Activated naive CD4-positive, alpha-beta T cell treated with anti-CD3 and anti-CD28 coated beads, Interleukin-2, amount 10 ng/mL, durations not matched to agents 7 days and 5 days (primary cell): ENCODE results near the gene EVA1A.

Source experiments
- CTCF ChIA-PET: fragments of 350-600 bp; sonication (Branson Sonifier 250); formaldehyde crosslinking; loops from one replicate; lab custom pipeline; 2021; ENCODE audit warnings: antibody characterized with exemption; lab: Charles Lee
- DNase-seq: peaks from one replicate; pipeline ENCODE4 v3.0.0-alpha.2; 2020
- H3K27ac Mint-ChIP-seq: one replicate; pipeline ENCODE4 v1.8.0; 2021; ENCODE audit warnings: mild to moderate bottlenecking, moderate library complexity, mixed read lengths
- H3K27me3 Mint-ChIP-seq: one replicate; pipeline ENCODE4 v1.8.0; 2021; ENCODE audit warnings: mild to moderate bottlenecking, mixed read lengths
- H3K36me3 Mint-ChIP-seq: one replicate; pipeline ENCODE4 v1.8.0; 2021; ENCODE audit warnings: mixed read lengths
- H3K4me1 Mint-ChIP-seq: one replicate; pipeline ENCODE4 v1.8.0; 2021; ENCODE audit warnings: mixed read lengths
- H3K4me3 Mint-ChIP-seq: one replicate; pipeline ENCODE4 v1.8.0; 2021; ENCODE audit warnings: mild to moderate bottlenecking, moderate library complexity, mixed read lengths
- H3K9me3 Mint-ChIP-seq: one replicate; pipeline ENCODE4 v1.8.0; 2021; ENCODE audit warnings: mixed read lengths

The EVA1A gene

GRCh38 chr2:75549401-75550253, 11.1 kb downstream of the EVA1A start:
- CTCF ChIA-PET, result no interaction called here
- DNase-seq, result no peak
- no peaks in the 10 kb centered on the region for H3K36me3 Mint-ChIP-seq
- no peak overlapping the region for H3K27ac Mint-ChIP-seq
- no peaks in the 10 kb centered on the region for H3K4me1 Mint-ChIP-seq
- no peaks in the 10 kb centered on the region for H3K9me3 Mint-ChIP-seq
- H3K4me3 Mint-ChIP-seq, result no peak overlapping the region
- H3K27me3 Mint-ChIP-seq, result peaks cover 15% of the 10 kb centered on the region

GRCh38 chr2:75548036-75548573, 12.6 kb downstream of the EVA1A start:
- CTCF ChIA-PET, result interaction anchor here (0.6 kb wide), 1 partner anchor 1148 kb away, joined by 3 read pairs; no protein-coding TSS in a partner anchor
- Mint-ChIP-seq H3K4me1 (no peaks in the 10 kb centered on the region), H3K36me3 (no peaks in the 10 kb centered on the region), H3K9me3 (no peaks in the 10 kb centered on the region), H3K4me3 (no peak overlapping the region), H3K27ac (no peak overlapping the region), H3K27me3 (peaks cover 7% of the 10 kb centered on the region)
- DNase-seq, result no peak

GRCh38 chr2:75547345-75548035, 13.2 kb downstream of the EVA1A start:
- Mint-ChIP-seq H3K4me1 (no peaks in the 10 kb centered on the region), H3K27ac (no peak overlapping the region), H3K27me3 (peaks cover 7% of the 10 kb centered on the region), H3K36me3 (no peaks in the 10 kb centered on the region), H3K4me3 (no peak overlapping the region), H3K9me3 (no peaks in the 10 kb centered on the region)
- DNase-seq, result no peak
- CTCF ChIA-PET, result interaction anchor here (0.6 kb wide), 1 partner anchor 1149 kb away, joined by 3 read pairs; no protein-coding TSS in a partner anchor

- CTCF ChIA-PET, result no interaction called here
- H3K9me3 Mint-ChIP-seq, result no peaks in the 10 kb centered on the region
- no peaks in the 10 kb centered on the region for H3K4me1 Mint-ChIP-seq
- H3K27ac Mint-ChIP-seq, result no peak overlapping the region
- DNase-seq, result no peak
- H3K4me3 Mint-ChIP-seq, result no peak overlapping the region
- peaks cover 3% of the 10 kb centered on the region for H3K27me3 Mint-ChIP-seq
- H3K36me3 Mint-ChIP-seq, result no peaks in the 10 kb centered on the region
These were observed 14.8 kb downstream of the EVA1A start for GRCh38 chr2:75545922-75546321.

GRCh38 chr2:75545387-75545786, 15.4 kb downstream of the EVA1A start:
- no peaks in the 10 kb centered on the region for H3K9me3 Mint-ChIP-seq

GRCh38 chr2:75543446-75543845, 17.3 kb downstream of the EVA1A start:
- H3K36me3 Mint-ChIP-seq, result no peaks in the 10 kb centered on the region
- no peaks in the 10 kb centered on the region for H3K9me3 Mint-ChIP-seq
- DNase-seq, result no peak
- CTCF ChIA-PET, result no interaction called here
- no peak overlapping the region for H3K27ac Mint-ChIP-seq
- no peaks in the 10 kb centered on the region for H3K4me1 Mint-ChIP-seq
- no peak overlapping the region for H3K4me3 Mint-ChIP-seq
- H3K27me3 Mint-ChIP-seq, result no peaks in the 10 kb centered on the region

More at GRCh38 chr2:75545387-75545786, 15.4 kb downstream of the EVA1A start:
- Mint-ChIP-seq H3K4me1 (no peaks in the 10 kb centered on the region), H3K4me3 (no peak overlapping the region), H3K27ac (no peak overlapping the region), H3K36me3 (no peaks in the 10 kb centered on the region), H3K27me3 (peaks cover 3% of the 10 kb centered on the region)
- no peak for DNase-seq
- CTCF ChIA-PET, result no interaction called here

- DNase-seq, result no peak
- Mint-ChIP-seq H3K27ac (no peak overlapping the region), H3K4me1 (no peaks in the 10 kb centered on the region), H3K9me3 (no peaks in the 10 kb centered on the region), H3K27me3 (no peaks in the 10 kb centered on the region), H3K4me3 (no peak overlapping the region), H3K36me3 (no peaks in the 10 kb centered on the region)
- CTCF ChIA-PET, result no interaction called here
These were observed 19.3 kb downstream of the EVA1A start for GRCh38 chr2:75541430-75541829.

- CTCF ChIA-PET, result no interaction called here
- Mint-ChIP-seq H3K36me3 (no peaks in the 10 kb centered on the region), H3K27me3 (no peaks in the 10 kb centered on the region), H3K27ac (no peak overlapping the region), H3K4me3 (no peak overlapping the region), H3K4me1 (no peaks in the 10 kb centered on the region), H3K9me3 (no peaks in the 10 kb centered on the region)
- no peak for DNase-seq
These were observed 19.7 kb downstream of the EVA1A start for GRCh38 chr2:75540994-75541393.

- DNase-seq, result no peak
- CTCF ChIA-PET, result no interaction called here
- Mint-ChIP-seq H3K27ac (no peak overlapping the region), H3K4me3 (no peak overlapping the region), H3K36me3 (no peaks in the 10 kb centered on the region), H3K9me3 (no peaks in the 10 kb centered on the region), H3K4me1 (no peaks in the 10 kb centered on the region), H3K27me3 (no peaks in the 10 kb centered on the region)
These were observed 20.6 kb downstream of the EVA1A start for GRCh38 chr2:75539955-75540716.

GRCh38 chr2:75538521-75539490, 21.9 kb downstream of the EVA1A start:
- Mint-ChIP-seq H3K27ac (no peak overlapping the region), H3K4me1 (no peaks in the 10 kb centered on the region), H3K27me3 (no peaks in the 10 kb centered on the region), H3K9me3 (no peaks in the 10 kb centered on the region), H3K4me3 (no peak overlapping the region), H3K36me3 (no peaks in the 10 kb centered on the region)
- DNase-seq, result no peak
- CTCF ChIA-PET, result no interaction called here

- H3K9me3 Mint-ChIP-seq, result no peaks in the 10 kb centered on the region
- DNase-seq, result no peak
These were observed 23.1 kb downstream of the EVA1A start for GRCh38 chr2:75537658-75538057.

GRCh38 chr2:75533135-75533534, 27.6 kb downstream of the EVA1A start:
- no peaks in the 10 kb centered on the region for H3K4me1 Mint-ChIP-seq
- no peak for DNase-seq
- H3K9me3 Mint-ChIP-seq, result no peaks in the 10 kb centered on the region
- H3K27me3 Mint-ChIP-seq, result no peaks in the 10 kb centered on the region
- CTCF ChIA-PET, result no interaction called here
- no peak overlapping the region for H3K27ac Mint-ChIP-seq
- no peaks in the 10 kb centered on the region for H3K36me3 Mint-ChIP-seq
- H3K4me3 Mint-ChIP-seq, result no peak overlapping the region

More at GRCh38 chr2:75537658-75538057, 23.1 kb downstream of the EVA1A start:
- no peaks in the 10 kb centered on the region for H3K27me3 Mint-ChIP-seq
- no peak overlapping the region for H3K27ac Mint-ChIP-seq
- CTCF ChIA-PET, result no interaction called here
- no peaks in the 10 kb centered on the region for H3K4me1 Mint-ChIP-seq
- no peaks in the 10 kb centered on the region for H3K36me3 Mint-ChIP-seq
- no peak overlapping the region for H3K4me3 Mint-ChIP-seq

GRCh38 chr2:75532488-75532887, 28.3 kb downstream of the EVA1A start:
- Mint-ChIP-seq H3K4me1 (no peaks in the 10 kb centered on the region), H3K36me3 (no peaks in the 10 kb centered on the region), H3K27me3 (no peaks in the 10 kb centered on the region), H3K27ac (no peak overlapping the region), H3K9me3 (no peaks in the 10 kb centered on the region), H3K4me3 (no peak overlapping the region)
- no peak for DNase-seq
- CTCF ChIA-PET, result interaction anchor here (0.5 kb wide), 1 partner anchor 68 kb away, joined by 4 read pairs; no protein-coding TSS in a partner anchor
